Measurements from ENCODE around the gene SARS1. TPM values are rescaled to one million over a fixed set of nuclear protein-coding genes. Genes with fewer than 3 reads are reported as not detected.
A peak's percentile ranks its signal among the peaks of the same experiment; 100 is the strongest.
"Not testable (repeated sequence)": the region's sequence is repeated elsewhere in the genome, so short reads cannot be mapped to it uniquely, and the experiment has no call there.

The SARS1 gene
- total RNA-seq, 1 experiment from 2014 or later: 173 TPM

DNA sequence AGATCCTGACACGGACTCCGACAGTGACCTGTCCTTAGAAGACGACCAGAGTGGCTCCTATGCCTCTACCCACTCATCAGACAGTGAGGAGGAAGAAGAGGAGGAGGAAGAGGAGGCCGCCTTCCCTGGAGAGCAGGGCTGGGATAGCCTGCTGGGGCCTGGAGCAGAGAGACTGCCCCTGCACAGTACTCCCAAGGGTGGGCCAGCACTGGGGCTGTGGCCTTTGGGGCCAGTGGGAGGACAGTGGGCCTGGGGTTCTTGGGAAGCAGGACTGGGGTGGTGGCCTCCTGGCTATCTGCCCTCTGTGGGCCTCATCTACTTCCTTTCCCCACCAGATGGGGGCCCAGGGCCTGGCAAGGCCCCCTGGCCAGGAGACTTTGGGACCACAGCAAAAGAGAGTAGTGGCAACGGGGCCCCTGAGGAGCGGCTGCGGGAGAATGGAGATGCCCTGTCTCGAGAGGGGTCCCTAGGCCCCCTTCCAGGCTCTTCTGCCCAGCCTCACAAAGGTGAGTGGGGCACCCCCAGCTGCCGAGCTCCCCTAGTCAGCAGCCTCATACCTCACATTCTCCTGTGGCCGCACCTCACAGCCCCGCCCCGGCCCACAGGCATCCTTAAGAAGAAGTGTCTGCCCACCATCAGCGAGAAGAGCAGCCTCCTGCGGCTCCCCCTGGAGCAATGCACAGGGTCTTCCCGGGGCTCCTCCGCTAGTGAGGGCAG lies 59.3 kb downstream of the SARS1 start:
- DNase-seq (ENCODE audit: low read depth): no peak

DNA sequence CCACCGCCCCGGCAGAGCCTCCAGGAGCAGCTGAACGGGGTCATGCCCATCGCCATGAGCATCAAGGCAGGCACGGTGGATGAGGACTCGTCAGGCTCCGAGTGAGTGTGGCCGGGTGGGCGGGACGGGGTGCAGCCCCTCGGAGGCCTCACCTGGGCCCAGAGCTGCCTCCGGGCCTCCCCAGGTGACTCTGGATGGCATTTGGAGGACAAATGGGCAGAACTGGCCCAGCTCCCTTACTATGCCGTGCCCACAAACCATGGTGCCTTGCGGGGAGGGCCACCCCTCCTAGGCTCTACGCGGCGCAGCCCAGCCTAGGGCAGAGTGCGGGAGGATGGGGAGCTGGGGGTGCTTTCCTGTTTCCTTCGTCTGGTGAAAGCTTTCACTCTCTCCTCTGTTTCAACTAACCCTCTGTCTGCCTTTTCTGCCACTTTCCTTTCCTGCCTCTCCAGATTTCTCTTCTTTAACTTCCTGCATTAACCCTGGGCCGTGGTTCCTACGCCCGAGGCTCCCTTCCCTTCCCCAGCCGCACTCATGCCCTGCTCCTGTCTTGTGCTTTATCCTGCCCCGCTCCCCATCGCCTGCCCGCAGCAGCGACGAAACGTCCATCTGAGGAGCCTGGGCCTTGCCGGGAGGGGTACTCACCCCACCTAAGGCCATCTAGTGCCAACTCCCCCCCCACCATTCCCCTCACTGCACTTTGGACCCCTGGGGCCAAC lies 60.0 kb downstream of the SARS1 start:
- DNase-seq (ENCODE audit: low read depth): no peak

DNA sequence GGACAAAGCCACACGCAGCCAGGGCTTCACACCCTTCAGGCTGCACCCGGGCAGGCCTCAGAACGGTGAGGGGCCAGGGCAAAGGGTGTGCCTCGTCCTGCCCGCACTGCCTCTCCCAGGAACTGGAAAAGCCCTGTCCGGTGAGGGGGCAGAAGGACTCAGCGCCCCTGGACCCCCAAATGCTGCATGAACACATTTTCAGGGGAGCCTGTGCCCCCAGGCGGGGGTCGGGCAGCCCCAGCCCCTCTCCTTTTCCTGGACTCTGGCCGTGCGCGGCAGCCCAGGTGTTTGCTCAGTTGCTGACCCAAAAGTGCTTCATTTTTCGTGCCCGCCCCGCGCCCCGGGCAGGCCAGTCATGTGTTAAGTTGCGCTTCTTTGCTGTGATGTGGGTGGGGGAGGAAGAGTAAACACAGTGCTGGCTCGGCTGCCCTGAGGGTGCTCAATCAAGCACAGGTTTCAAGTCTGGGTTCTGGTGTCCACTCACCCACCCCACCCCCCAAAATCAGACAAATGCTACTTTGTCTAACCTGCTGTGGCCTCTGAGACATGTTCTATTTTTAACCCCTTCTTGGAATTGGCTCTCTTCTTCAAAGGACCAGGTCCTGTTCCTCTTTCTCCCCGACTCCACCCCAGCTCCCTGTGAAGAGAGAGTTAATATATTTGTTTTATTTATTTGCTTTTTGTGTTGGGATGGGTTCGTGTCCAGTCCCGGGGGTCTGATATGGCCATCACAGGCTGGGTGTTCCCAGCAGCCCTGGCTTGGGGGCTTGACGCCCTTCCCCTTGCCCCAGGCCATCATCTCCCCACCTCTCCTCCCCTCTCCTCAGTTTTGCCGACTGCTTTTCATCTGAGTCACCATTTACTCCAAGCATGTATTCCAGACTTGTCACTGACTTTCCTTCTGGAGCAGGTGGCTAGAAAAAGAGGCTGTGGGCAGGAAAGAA lies 61.1 kb downstream of the SARS1 start:
- peak; percentile 66 for DNase-seq (ENCODE audit: low read depth)

DNA sequence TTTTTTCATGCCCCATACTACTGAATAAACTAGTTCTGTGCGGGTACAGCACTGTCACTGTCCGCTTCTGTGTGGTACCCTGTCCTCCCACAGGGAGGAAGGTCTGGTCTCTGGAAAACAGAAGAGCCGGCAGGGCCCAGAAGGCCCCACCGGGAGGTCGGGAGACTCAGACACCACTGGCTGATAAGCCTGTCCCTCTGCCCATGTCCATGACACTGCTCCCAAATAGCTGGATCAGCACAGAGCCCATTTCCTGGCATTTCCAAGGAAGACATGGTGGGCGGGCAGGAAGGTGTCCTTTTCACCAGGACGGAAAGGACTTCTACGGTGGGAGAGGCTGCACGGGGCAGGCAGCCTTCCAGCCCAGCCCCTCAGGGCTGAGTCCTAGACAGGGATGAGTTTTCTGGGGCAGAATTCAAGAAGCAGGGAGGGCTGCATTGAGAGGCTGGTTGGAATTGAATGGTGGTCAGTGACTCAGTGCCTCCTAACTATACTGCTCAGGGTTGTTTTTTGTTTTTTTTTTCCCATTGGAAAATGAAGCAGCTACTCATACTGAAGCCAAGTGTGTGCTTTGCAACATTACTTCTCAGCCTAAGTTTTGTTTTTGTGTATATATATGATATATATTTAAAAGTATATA lies 62.1 kb downstream of the SARS1 start:
- peak; percentile 80 for DNase-seq (ENCODE audit: low read depth)

DNA sequence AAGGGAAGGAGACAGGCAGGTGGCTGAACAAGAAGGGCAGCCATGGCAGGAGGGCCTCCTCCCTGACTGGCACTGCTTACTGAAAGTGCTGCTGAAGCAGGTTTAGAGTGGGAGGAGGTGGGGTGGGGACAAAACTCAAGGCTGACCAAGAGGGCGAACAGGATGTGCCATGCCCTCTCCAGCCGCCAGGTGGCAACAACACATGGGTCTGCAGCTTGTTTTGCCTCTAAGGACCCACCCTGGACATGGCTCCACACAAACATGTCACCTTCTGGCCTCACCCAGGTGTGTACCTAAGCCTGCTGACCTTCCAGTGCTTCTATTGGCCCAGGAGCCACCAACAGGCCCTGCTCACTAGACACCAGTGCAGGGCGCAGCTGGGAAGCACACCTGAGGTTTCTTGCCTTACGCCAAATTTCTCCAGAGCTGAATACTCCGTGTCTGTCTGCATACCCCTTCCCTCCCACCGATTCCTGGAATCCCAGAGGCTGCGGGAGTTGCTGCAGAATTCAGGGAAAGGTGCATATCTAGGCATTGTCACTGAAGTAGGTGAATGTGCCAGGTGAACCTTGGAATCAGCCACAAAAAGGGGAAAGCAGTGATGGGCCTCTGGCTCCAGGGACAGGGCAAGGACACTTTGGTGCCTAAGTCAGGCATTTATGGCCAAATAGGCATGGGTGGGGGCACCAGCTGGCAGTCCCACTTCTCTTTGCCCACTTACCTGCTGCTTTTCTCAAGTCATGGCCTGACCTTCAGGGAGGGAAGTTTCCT lies 63.9 kb downstream of the SARS1 start:
- peak; percentile 75 for DNase-seq (ENCODE audit: low read depth)

DNA sequence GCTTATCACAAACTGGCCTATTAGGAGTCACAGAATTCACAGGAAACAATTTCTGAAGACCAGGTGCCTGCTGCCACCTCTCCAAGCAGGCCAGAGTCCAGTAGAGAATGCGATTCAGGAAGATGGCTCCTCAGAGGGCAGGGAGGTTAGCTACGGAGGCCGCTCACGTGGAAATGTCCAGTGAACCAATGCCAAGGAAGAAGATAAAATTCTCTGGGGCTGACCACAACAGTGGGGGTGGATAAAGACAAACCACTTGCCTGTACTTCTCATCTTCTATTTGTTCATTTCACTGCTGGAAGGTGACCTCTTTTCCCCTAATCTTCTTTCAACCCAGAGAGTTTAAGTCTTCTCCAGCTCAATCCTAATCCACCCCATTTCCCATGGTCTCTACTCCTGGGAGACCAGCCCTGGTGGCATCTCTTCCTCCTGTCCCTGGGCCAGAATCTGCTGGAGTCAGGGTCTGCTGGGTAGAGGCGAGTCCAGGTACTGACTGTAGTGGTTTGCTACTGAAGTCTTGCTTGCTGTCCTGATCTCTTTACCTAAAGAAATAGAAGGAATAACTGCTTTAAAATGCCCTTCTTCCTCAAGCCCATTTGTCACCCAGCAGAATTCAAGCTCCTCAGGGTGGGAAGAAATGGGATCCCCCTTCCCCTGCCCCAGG lies 66.0 kb downstream of the SARS1 start:
- no peak for DNase-seq (ENCODE audit: low read depth)

DNA sequence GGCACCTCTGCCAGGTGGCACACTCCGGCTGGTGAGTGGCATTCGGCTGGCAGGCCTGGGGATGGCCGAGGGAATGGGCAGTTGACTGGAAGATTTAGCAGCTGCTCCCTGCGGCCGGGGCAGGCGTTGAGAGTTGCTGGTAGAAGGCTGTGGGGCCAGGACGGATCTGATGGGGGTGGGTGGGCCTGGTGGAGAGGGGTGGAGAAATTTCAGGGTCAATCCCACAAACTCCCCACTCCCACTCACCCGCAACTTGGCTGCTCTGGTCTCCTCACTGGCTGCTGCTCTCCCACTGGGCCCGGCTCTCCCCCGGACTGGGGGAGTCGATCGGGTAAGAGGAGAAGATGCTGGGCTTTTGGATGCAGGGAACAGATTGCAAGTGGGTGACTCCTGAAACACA lies 67.1 kb downstream of the SARS1 start:
- DNase-seq (ENCODE audit: low read depth): no peak

DNA sequence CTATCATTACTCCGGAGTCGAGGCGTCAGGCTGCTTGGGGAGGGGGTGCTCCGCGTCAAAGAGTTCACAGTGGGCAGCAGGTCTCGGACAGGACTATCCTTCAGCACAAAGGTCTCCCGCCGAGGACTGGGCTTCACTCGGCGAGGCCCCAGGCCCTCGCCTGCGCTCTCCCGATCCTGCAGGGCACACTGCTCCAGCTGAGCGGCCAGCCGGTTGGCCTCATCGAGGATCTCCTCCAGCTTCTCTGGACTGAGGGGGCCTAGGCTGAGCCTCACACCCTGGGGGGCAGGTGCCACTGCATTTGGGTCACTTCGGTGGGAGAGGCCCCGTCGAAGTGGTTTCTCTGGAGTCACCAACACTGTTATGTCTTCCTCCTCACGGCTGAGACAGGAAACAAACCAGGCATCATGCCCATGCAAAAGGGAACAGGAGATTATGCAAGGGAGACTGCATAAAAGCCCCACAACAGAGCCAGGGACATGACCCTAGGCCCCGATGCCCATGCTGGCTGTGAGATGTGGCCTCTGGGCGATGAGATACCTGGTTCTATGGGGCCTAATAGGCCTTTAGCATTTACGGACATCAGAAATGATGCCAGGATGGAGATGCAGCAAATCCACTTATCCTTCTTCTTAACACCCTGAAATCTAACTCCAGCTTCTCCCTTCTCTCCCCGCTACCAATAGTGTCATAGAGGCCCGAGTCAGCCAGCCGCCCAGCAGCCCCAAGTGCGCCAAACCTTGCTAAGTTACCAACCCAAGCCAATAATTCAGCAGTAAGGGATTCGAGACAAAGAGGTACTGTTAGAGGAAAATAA lies 68.2 kb downstream of the SARS1 start:
- DNase-seq (ENCODE audit: low read depth): no peak

DNA sequence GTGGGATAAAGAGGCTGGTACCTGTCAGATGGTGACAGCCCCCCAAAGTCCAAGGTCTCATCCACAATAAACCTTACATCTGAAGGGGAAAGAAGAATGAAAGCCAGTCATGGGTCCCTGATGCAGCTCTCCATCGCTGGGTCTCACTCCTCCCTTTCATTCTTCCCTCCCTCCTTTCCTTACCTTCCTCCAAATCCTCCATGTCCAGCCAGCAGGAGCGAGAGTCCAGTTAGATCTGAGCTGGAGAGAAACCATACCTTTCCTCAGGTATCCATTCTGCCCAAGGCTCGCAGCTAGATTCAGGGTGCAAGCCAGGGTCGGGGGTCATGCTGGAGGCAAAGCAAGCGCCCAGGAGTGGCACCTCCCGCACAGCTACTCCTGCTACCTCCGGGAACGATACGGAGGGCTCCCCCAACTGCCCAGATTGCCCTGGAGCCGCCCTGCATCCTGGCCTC lies 68.8 kb downstream of the SARS1 start:
- no peak for DNase-seq (ENCODE audit: low read depth)

DNA sequence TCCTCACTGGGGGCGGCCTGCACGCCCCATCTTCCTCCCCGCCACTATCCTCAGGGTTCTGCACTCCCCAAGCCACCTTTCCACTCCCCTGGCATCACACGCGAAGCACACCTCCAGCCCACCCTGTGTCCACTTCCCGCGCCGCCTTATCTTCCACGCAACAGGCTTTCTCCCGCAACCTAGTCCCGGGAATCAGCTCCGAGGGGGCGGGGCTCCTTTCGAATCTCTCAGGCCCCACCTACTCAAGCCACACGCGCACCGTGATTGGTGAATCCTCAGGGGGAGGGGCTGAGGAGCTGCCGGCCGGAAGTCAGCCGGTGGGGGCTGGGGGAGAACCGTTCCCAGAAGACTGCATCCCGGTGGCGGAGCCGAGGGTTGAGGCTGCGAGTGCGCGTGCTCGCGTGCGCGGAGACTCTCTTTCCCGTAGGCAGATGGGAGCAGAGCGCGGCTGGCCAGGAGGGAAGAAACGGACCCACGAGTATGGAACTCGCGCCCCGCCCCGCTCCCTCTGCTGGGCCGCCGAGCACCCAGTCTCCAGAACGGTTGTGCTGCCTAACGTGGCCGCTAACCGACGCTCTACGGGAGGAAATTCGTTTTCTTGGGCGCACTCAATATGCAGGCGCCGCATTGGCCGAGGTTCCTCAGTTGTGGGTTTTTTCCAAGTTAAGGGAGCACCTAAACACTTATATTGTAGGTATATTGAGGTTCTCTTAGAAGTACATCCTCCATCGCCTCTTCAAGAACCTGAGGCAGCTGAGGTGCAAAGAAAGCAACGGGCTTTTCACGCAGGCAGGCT lies 69.4 kb downstream of the SARS1 start, which contains the start of gene PSRC1:
PSRC1 (minus strand) TSS at position 194 of the 796 bp plus-strand sequence.
- DNase-seq (ENCODE audit: low read depth): peak; percentile 94

DNA sequence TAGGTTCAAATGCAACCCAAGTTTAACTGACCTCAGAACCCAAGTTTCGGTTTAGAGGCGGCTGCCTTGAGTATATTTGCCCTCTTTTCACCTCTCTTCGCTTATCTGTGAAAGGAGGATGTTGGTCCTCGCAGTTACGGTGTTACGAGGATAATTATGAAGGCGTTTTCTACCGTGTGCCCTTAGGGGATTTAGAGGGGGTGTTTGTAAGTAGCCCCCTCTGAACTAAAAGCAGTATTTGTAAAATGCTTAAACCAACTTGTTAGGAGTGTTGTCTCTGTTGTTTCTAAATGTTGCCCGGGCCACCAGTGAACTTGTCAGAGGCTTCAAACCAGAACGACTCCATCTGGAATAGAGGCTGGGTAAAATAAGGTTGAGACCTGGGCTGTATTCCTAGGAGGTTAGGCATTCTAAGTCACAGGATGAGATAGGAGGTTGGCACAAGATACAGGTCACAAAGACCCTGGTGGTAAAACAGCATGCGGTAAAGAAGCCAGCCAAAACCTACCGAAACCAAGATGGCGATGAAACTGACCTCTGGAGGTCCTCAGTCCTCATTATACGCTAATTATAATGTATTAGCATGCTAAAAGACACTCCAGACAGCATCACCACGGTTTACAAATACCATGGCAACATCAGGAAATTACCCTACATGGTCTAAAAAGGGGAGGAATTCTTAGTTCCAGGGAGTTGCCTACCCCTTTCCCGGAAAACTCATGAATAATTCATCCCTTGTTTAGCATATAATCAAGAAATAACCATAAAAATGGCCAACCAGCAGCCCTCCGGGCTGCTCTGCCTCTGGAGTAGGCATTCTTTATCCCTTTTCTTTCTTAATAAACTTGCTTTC lies 70.3 kb downstream of the SARS1 start:
- no peak for DNase-seq (ENCODE audit: low read depth)

DNA sequence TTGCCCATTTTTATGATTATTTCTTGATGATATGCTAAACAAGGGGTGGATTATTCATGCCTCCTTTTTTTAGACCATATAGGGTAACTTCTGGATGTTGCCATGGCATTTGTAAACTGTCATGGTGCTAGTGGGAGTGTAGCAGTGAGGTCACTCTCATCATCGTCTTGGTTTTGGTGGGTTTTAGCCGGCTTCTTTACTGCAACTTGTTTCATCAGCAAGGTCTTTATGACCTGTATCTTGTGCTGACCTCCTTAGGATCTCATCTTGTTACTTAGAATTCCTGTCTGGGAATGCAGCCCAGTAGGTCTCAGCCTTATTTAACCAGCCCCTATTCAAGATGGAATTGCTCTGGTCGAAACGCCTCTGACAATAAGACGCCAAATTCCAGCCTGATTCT lies 73.0 kb downstream of the SARS1 start:
- not testable (repeated sequence) for DNase-seq (ENCODE audit: low read depth)

Other genes with a start within 250 kb of the SARS1 start
- 9.2 and 16.6 TPM in 2 replicates for gene WDR47, start 171.8 kb upstream of the SARS1 start, total RNA-seq (2014; rRNA removed; shearing (Covaris generic))
- gene TAF13, start 137.9 kb upstream of the SARS1 start, total RNA-seq (2014; rRNA removed; shearing (Covaris generic)): 52.5 and 60.0 TPM in 2 replicates
- 7.5 and 10.6 TPM in 2 replicates for gene TMEM167B, start 123.2 kb upstream of the SARS1 start, total RNA-seq (2014; rRNA removed; shearing (Covaris generic))
- gene ELAPOR1, start 99.8 kb upstream of the SARS1 start, total RNA-seq (2014; rRNA removed; shearing (Covaris generic)): 0.73 and 1.3 TPM in 2 replicates
- 1.5 and 1.7 TPM in 2 replicates for gene CELSR2, start 35.6 kb downstream of the SARS1 start, total RNA-seq (2014; rRNA removed; shearing (Covaris generic))
- 62.1 and 65.2 TPM in 2 replicates for gene PSRC1, start 69.2 kb downstream of the SARS1 start, total RNA-seq (2014; rRNA removed; shearing (Covaris generic))
- gene MYBPHL, start 93.1 kb downstream of the SARS1 start, total RNA-seq (2014; rRNA removed; shearing (Covaris generic)): not detected in 2 replicates
- 7.7 and 8.1 TPM in 2 replicates for gene SORT1, start 184.0 kb downstream of the SARS1 start, total RNA-seq (2014; rRNA removed; shearing (Covaris generic))
- gene PSMA5, start 212.5 kb downstream of the SARS1 start, total RNA-seq (2014; rRNA removed; shearing (Covaris generic)): 54.6 and 94.4 TPM in 2 replicates

Measured in HT1080 (cell line).